Mesendoderm (in vitro differentiated cells): ENCODE results near the gene NSD2.
A peak's percentile ranks its signal among the peaks of the same experiment; 100 is the strongest.

Experiments used
- DNase-seq: peaks from one replicate; pipeline ENCODE4 v3.0.0; 2013
- H2AK5ac ChIP-seq: 2 replicates; pipeline ENCODE4 v1.6.1; 2013; ENCODE audit warnings: low read length, inconsistent platforms
- H2BK120ac ChIP-seq: 2 replicates; pipeline ENCODE4 v1.6.1; 2013; ENCODE audit warnings: low read depth, mild to moderate bottlenecking, low read length, moderate library complexity, mixed read lengths
- H2BK15ac ChIP-seq: replicated peaks from 2 replicates; pipeline ENCODE4 v1.6.1; 2013; ENCODE audit warnings: low read depth, mild to moderate bottlenecking, moderate library complexity
- H2BK5ac ChIP-seq: 2 replicates; pipeline ENCODE4 v1.6.1; 2013; ENCODE audit warnings: low read length, inconsistent platforms
- H3K18ac ChIP-seq: 2 replicates; pipeline ENCODE4 v1.6.1; 2013; ENCODE audit warnings: mild to moderate bottlenecking, low read length, mixed read lengths
- H3K23ac ChIP-seq: one replicate; pipeline ENCODE4 v1.6.1; 2013; ENCODE audit warnings: low read length
- H3K27ac ChIP-seq: 2 replicates; pipeline ENCODE4 v1.5.1; 2013; ENCODE audit warnings: low read depth, mild to moderate bottlenecking, inconsistent platforms, low read length, moderate library complexity
- H3K27me3 ChIP-seq: 2 replicates; pipeline ENCODE4 v1.6.1; 2013; ENCODE audit warnings: low read length, control low read depth, mild to moderate bottlenecking, inconsistent platforms; ENCODE audit not compliant: insufficient read depth, poor library complexity
- H3K36me3 ChIP-seq: 2 replicates; pipeline ENCODE4 v1.6.1; 2013; ENCODE audit warnings: low read length, inconsistent platforms; ENCODE audit not compliant: control insufficient read depth, insufficient read depth
- H3K4ac ChIP-seq: one replicate; pipeline ENCODE4 v1.6.1; 2013; ENCODE audit warnings: low read depth, mild to moderate bottlenecking, low read length, moderate library complexity
- H3K4me1 ChIP-seq: 2 replicates; pipeline ENCODE4 v1.6.1; 2013; ENCODE audit warnings: low read depth, low read length, inconsistent platforms; ENCODE audit not compliant: control insufficient read depth
- H3K4me2 ChIP-seq: 2 replicates; pipeline ENCODE4 v1.6.1; 2013; ENCODE audit warnings: low read length
- H3K4me3 ChIP-seq: 2 replicates; pipeline ENCODE4 v1.5.1; 2013; ENCODE audit warnings: mild to moderate bottlenecking, low read length
- H3K56ac ChIP-seq: one replicate; pipeline ENCODE4 v1.6.1; 2013; ENCODE audit warnings: low read length
- H3K79me1 ChIP-seq: 2 replicates; pipeline ENCODE4 v1.6.1; 2013; ENCODE audit warnings: low read length, inconsistent platforms
- H3K79me2 ChIP-seq: 2 replicates; pipeline ENCODE4 v1.6.1; 2013; ENCODE audit warnings: mild to moderate bottlenecking, low read length; ENCODE audit not compliant: control insufficient read depth, insufficient read depth
- H3K9ac ChIP-seq: 2 replicates; pipeline ENCODE4 v1.6.1; 2013; ENCODE audit warnings: low read length, inconsistent platforms
- H4K5ac ChIP-seq: one replicate; pipeline ENCODE4 v1.6.1; 2013; ENCODE audit warnings: low read length
- H4K8ac ChIP-seq: one replicate; pipeline ENCODE4 v1.6.1; 2013; ENCODE audit warnings: low read depth, mild to moderate bottlenecking, control low read depth, low read length, moderate library complexity
- WGBS: extraction: QIAGEN DNeasy Blood & Tissue Kit; methylation state at CpG from one replicate; pipeline ENCODE4 v1.1.7; 2013; ENCODE audit warnings: low lambda C conversion rate, missing lambda C conversion rate; ENCODE audit not compliant: insufficient coverage; ENCODE audit errors: extremely low coverage; 5-methylcytosine and 5-hydroxymethylcytosine counted together

The NSD2 gene

DNA sequence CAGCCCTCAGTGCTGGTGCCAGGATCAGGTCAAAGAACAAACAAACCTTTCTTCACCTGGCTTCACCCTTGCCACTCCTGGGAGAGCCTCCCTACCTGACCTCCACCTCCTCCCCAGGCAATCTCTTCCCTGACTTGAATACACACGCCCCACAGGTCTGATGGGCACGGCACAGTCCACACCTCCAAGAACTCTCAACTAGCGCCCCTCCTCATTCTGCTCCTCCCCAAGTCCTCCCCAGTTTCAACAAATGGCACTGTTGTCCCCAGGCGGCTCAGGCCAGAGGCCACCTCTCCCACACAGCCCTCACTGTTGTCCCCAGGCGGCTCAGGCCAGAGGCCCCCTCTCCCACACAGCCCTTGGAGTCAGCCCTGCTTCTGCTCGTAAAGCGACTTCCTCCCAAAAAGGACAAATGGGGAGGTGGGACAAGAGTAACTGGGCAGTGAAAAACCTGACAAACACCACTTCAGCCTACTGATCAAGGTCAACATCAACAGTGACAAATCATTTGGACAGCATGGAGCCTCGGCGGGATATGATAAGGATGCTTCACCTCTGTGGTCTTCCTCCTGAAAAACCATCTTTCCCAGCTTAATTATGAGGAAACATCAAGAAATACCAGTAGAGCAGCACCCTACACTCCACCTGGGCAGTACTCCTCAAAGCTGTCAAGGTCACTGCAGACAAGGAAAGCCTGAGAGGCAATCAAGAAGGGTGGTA lies 18.1 kb upstream of the NSD2 start:
- Histone ChIP-seq H4K5ac (no peak overlapping the region), H3K4me1 (peaks cover 2% of the 10 kb centered on the region), H3K27me3 (no peaks in the 10 kb centered on the region), H3K79me2 (peaks cover 29% of the 10 kb centered on the region), H3K9ac (no peak overlapping the region), H3K79me1 (peaks cover 26% of the 10 kb centered on the region), H2BK120ac (no peak overlapping the region), H3K27ac (no peak overlapping the region), H4K8ac (no peak overlapping the region), H3K4me2 (no peak overlapping the region), H3K36me3 (no peaks in the 10 kb centered on the region), H3K23ac (no peak overlapping the region), H3K4me3 (no peak overlapping the region), H2AK5ac (no peak overlapping the region), H2BK15ac (no peak overlapping the region), H3K4ac (no peak overlapping the region), H2BK5ac (no peak overlapping the region), H3K18ac (no peak overlapping the region), H3K56ac (no peak overlapping the region)
- no CpG with 5 or more reads among the region's 9 CpGs for WGBS
- no peak for DNase-seq

DNA sequence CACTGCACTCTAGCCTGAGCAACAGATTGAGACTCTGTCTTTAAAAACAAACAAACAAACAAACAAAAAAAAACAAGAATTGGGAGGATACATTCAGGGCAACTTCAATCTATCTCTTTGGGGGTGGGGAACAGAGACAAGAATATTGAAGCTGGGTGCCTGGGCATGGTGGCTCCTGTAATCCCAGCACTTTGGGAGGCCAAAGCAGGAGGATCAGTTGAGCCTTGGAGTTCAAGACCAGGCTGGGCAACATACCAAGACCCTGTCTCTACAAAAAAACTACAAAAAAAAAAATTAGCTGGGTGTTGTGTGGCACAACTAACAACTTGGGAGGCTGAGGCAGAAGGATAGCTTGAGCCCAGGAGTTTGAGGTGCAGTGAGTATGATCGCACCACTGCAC lies 16.4 kb upstream of the NSD2 start:
- Histone ChIP-seq H2BK5ac (no peak overlapping the region), H2BK15ac (no peak overlapping the region), H2AK5ac (no peak overlapping the region), H2BK120ac (no peak overlapping the region), H3K36me3 (no peaks in the 10 kb centered on the region), H3K79me1 (peaks cover 26% of the 10 kb centered on the region), H3K4ac (no peak overlapping the region), H3K4me3 (no peak overlapping the region), H3K23ac (peak overlapping the region; percentile 48), H3K27me3 (no peaks in the 10 kb centered on the region), H3K27ac (no peak overlapping the region), H3K9ac (peak overlapping the region; percentile 93), H3K4me2 (peak overlapping the region; percentile 99), H3K18ac (no peak overlapping the region), H4K8ac (no peak overlapping the region), H3K56ac (peak overlapping the region; percentile 98), H3K79me2 (peaks cover 29% of the 10 kb centered on the region), H4K5ac (no peak overlapping the region), H3K4me1 (peaks cover 2% of the 10 kb centered on the region)
- WGBS: no CpG with 5 or more reads among the region's 1 CpG
- DNase-seq: no peak

DNA sequence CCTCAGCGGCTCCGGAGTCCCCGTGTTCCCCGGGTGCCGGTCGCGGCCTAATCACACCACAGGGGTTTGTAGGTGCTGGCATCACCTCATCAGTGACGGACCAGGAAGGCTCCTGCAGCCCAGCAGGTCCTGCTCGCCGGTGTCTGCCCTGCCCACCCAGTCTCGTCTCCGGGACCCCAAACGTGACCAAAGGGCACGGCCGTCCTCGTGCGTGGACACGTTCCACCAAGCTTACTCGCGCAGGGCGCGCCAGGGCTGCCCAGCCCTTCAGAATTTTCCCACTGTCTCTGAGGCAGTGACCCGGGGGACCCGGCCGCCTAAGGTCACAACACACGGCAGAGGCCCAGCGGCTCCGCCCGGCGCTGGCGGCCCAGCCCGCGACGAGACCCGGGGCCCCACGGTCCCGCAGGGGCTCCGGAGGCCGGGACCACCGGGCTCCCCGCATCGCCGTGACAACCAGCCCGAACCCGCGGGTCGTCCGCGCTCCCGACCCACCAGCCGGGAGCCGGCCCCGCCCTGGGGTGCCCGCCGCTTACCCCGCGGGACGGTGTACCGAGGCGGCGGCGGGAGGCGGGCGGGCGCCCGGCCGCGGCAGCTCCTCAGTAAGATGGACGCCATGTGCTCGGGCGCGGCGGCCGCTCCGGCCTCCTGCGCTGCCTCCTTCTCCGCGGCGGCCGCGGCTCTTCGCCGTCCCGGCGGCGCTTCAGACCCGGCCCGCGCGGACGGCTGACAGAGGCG lies 15.7 kb upstream of the NSD2 start:
- Histone ChIP-seq H2AK5ac (no peak overlapping the region), H3K9ac (peak overlapping the region; percentile 93), H3K18ac (peak overlapping the region; percentile 76), H4K8ac (no peak overlapping the region), H3K36me3 (no peaks in the 10 kb centered on the region), H3K23ac (peak overlapping the region; percentile 48), H3K27ac (peak overlapping the region; percentile 62), H2BK5ac (no peak overlapping the region), H2BK15ac (no peak overlapping the region), H4K5ac (no peak overlapping the region), H3K4ac (peak overlapping the region; percentile 62), H3K4me1 (peaks cover 2% of the 10 kb centered on the region), H3K56ac (peak overlapping the region; percentile 98), H3K79me2 (peaks cover 29% of the 10 kb centered on the region), H3K4me3 (peak overlapping the region; percentile 84), H3K4me2 (peak overlapping the region; percentile 99), H2BK120ac (no peak overlapping the region), H3K79me1 (peaks cover 26% of the 10 kb centered on the region), H3K27me3 (no peaks in the 10 kb centered on the region)
- no CpG with 5 or more reads among the region's 92 CpGs for WGBS
- no peak for DNase-seq

DNA sequence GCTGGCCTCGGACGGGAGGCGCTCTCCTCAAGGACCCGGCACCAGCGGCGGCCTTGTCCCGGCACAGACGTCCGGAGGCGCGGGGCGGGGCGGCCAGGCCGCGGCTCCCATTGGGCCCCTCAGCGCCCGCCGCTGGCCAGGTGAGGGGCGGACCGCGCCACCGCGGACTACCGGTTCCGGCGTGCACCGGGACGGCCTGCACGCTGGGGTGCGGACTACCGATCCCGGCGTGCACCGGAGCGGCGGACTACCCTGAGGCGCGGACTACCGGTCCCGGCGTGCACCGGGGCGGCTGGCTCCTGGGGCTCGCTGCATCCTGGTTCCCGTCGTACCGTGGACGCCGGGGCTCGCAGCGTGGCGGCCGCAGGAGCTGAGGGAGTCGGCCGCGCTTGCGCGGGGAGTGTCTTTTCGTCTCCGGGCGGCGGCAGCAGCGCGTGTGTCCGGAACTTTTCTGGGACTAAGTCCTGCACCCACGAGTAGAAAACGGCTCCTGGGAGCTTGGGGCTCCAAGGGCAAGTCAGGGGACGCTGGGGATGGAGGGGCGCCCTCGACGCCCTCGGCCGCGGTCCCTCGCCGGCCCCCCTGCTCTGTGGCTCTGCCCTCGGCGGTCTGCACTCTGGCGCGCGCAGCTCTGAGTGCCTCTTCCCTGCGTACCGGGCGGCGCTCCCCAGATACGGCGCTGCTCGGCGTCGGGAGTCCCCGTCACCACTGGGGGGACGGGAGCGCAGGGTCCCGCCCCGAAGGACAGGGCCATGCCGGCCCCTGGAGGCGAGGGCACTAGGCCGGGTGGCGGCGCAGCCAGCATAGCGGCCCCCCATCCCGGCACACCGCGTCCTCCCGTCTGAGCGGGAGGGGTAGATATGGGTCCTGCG lies 14.9 kb upstream of the NSD2 start, which contains the start of gene LETM1:
Gene LETM1 (minus strand): TSS at position 86 of the 872 bp plus-strand sequence. CDS start 206 bp downstream, outside the sequence.
- DNase-seq: peak; percentile 97
- peak within 1 kb of the TSS; percentile 99 for H3K4me2 ChIP-seq
- H3K4ac ChIP-seq: peak within 1 kb of the TSS; percentile 62
- peak within 1 kb of the TSS; percentile 62 for H3K27ac ChIP-seq
- no peak within 1 kb of the TSS for H4K5ac ChIP-seq
- H4K8ac ChIP-seq: no peak within 1 kb of the TSS
- no peak within 1 kb of the TSS for H2AK5ac ChIP-seq
- peaks cover 4% of the 10 kb centered on the region for H3K27me3 ChIP-seq
- no peaks in the 10 kb centered on the region for H3K36me3 ChIP-seq
- no peak within 1 kb of the TSS for H2BK15ac ChIP-seq
- WGBS: no CpG with 5 or more reads among the region's 107 CpGs
- peak within 1 kb of the TSS; percentile 93 for H3K9ac ChIP-seq
- peaks cover 2% of the 10 kb centered on the region for H3K4me1 ChIP-seq
- H3K56ac ChIP-seq: peak within 1 kb of the TSS; percentile 98
- peak within 1 kb of the TSS; percentile 84 for H3K4me3 ChIP-seq
- peaks cover 25% of the 10 kb centered on the region for H3K79me2 ChIP-seq
- H2BK5ac ChIP-seq: no peak within 1 kb of the TSS
- no peak within 1 kb of the TSS for H2BK120ac ChIP-seq
- H3K23ac ChIP-seq: peak within 1 kb of the TSS; percentile 76
- peak within 1 kb of the TSS; percentile 76 for H3K18ac ChIP-seq
- peaks cover 22% of the 10 kb centered on the region for H3K79me1 ChIP-seq

DNA sequence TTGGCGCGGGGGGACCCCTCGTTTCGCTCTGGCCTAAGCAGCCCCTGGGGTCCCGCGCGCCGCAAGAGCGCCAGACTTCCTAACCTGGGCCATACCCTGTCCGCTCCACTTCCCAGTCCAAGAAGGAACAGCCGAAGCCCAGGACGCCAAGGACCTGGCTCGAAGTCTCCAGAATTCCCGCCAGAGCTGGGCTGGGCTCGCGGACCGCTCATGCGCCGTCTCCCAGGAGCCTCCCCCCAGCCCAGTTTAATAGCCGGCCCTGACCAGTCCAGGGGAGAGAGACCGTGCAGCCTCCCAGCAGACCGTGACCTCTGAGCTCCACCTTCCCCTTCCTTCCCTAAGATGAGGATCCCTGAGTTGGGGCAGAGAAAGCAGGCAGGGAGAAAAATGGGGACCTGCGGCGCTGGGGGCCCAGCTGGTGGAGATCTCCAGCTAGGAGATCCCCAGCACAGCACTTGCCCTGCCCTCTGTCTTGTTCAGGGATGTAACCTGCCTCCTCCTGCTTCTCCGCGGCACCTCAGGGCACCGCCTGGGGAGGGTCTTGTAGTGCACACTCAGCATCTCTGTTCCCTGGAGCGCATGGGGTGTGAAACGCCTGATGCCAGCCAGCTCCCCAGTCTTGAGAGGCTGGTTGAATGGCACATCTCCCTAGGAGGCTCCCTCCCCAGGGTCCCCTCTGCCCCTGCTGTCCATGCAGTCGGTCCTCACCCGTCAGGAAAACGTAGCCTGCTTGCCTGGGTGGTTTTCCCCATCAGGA lies 14.1 kb upstream of the NSD2 start:
- no peak overlapping the region for H2BK120ac ChIP-seq
- H3K27ac ChIP-seq: no peak overlapping the region
- H3K23ac ChIP-seq: peak overlapping the region; percentile 76
- H2AK5ac ChIP-seq: no peak overlapping the region
- no peak overlapping the region for H4K5ac ChIP-seq
- no peak overlapping the region for H3K4ac ChIP-seq
- H3K9ac ChIP-seq: peak overlapping the region; percentile 93
- DNase-seq: no peak
- peaks cover 2% of the 10 kb centered on the region for H3K4me1 ChIP-seq
- peaks cover 18% of the 10 kb centered on the region for H3K79me2 ChIP-seq
- peak overlapping the region; percentile 84 for H3K4me2 ChIP-seq
- no peak overlapping the region for H2BK15ac ChIP-seq
- peak overlapping the region; percentile 80 for H3K56ac ChIP-seq
- H2BK5ac ChIP-seq: no peak overlapping the region
- WGBS: no CpG with 5 or more reads among the region's 32 CpGs
- peak overlapping the region; percentile 41 for H3K18ac ChIP-seq
- peaks cover 9% of the 10 kb centered on the region for H3K27me3 ChIP-seq
- no peaks in the 10 kb centered on the region for H3K36me3 ChIP-seq
- peak overlapping the region; percentile 34 for H3K4me3 ChIP-seq
- H3K79me1 ChIP-seq: peaks cover 14% of the 10 kb centered on the region
- no peak overlapping the region for H4K8ac ChIP-seq
